HG03097 (cell line): ENCODE results near the gene DST.

Experiments used
- ATAC-seq: cut with Tn5 transposase; IDR thresholded peaks from one replicate; pipeline ENCODE4 v1.9.1; 2021; ENCODE audit not compliant: unreplicated experiment, low FRiP score

Gene DST

DNA sequence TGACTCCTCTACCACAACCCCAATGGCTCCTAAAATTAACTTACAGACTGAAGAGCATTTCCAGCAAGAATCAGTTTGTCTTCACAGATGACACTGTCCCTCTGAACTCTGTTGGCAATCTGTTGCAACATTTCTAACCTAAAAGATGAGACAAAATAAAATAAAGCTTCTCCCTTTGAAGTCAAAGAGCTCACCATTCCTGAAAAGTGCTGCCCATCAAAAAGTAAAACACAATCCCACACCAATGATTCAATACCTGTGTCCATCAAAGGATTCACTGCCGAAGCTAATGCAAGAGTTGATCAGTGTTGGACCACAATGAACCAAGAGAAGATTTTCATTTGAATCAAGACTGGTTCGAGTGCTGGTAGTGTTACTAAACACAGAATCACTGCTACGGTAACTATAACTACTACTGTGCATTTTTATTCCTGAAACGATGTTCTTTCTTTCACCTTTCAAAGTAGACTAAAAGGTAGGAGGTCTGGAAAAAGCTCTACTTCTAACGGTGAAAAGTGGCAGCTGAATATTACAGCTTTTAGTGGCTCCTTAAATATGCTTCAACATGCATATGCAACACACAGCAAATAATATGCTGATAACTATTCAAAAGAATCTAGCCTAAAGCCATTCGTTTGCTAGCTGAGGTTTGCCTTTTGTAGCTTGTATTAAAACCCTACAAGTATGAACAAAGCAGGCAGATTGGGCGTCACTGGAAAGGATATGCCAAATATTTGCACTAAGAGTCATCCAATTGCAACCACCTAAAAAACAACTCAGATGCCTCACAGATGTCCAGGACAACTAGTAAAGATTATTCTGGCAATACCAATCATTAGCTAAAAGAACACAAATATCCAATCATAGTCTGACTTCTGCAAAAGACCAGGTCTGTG lies at the start of gene DST:
Gene DST, minus strand, starts transcription at position 524 of the 896 bp plus-strand sequence.
- no peak for ATAC-seq

DNA sequence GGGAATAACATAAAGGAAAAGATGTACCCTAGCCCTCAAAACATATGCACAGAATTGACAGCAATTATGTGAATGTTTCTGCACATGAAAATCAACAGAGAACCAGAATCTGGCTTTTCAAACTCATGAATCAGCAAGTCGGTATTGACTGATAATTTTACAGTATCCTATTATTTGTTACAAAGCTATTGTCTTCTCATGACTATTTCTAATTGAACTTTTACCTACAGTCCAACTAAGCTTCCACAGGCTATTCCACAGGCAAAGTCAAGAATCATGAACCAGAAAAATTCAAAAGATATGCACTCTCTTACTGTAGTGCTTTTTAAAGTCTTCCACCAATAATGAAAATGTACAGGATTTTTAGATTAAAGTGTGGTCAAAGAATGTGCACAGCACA lies 49.1 kb upstream of the DST start:
- no peak for ATAC-seq

GRCh38 chr6:56691286-56691595 lies 48.6 kb upstream of the DST start:
- ATAC-seq = no peak

DNA sequence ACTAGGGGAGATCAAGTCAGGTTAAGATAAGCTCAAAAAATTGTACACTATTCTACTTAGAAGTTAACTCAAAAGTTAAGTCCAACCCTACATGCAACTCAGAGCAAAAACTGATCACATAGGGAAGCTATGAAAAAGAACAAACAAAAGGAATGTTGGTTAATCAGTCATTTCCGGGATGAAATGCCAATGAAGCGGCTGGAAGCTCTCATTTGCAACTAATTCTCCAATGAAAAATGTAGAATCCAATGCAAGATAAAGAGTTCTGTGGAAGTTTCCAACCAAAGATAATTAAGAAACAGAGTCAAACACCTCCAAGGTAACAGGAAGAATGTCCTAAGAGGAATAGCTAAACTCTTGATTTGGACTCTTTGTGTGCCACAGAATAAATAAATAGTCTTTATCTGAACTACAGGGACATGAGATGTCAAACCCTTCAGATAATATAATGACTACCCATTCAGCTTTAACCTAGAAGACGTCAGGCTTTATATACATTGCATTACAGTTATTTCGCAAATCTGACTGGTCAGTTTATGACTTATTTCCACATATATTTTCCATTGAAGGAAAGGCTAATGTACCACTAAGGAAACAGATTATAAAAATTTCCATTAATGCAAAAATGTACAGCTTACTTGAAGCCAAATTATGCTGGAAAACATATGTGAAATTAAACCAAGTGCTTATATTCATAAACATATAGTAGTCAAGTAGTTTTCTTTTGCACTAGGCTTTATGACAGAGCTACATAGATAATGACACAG lies 48.0 kb upstream of the DST start:
- ATAC-seq = no peak

- ATAC-seq = no peak
These were observed 47.0 kb upstream of the DST start for GRCh38 chr6:56689663-56690062.

DNA sequence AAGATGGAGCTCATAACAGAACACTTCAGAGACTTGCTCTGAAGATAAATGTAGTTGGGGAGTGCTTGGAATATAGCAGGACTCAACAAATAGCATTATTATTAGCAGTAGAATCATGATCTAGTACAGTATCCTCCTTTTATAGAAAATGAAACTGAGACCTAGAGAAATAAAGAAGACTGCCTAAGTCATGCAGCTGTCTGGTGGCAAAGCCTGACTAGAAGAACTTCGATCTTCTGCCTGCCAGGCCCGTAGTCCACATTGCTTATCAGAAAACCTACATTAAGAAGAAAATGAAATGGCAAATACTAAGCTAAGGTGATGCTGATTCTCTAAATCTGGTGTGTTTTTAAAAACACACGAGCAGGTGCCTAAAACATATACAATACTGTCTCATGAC lies 46.4 kb upstream of the DST start:
- ATAC-seq = peak; percentile 71

DNA sequence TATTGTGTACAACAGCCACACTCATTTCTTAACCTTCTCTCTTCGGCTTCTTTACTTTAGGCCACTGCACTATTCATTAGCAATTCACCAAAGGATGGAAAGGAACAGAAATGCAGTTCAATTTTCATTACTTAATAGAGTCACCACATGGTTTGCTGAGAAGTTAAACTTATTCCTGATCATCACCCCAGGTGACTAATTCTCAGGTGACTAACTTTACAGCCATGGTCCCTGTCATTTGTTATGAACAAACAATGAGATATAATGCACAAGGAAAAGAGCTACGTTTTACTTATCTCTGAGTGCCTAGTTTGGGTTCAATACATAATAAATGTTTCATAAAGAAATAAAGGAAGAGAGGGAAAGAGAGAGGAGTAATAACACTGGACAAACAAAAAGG lies 45.8 kb upstream of the DST start:
- no peak for ATAC-seq

- ATAC-seq = no peak
These were observed 44.9 kb upstream of the DST start for GRCh38 chr6:56687551-56687950.

DNA sequence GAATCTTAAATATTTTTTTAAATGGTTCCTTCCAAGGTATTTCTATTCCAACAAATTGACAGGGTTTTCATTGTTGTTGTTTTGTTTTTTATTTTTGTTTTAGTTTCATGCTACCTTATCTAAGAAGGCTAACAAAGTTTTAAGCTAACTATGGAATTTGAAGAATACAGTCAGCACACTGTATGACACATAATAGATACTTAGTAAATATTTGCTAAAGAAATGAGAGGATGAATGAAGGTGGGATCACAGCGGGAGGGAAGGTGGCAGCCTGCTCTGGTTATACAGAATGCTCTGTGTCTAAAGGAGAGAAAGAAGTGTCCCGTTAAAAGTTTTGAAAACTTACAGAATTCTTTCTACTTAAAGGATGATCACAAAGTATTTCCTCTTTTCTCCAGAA lies 43.7 kb upstream of the DST start:
- no peak for ATAC-seq

DNA sequence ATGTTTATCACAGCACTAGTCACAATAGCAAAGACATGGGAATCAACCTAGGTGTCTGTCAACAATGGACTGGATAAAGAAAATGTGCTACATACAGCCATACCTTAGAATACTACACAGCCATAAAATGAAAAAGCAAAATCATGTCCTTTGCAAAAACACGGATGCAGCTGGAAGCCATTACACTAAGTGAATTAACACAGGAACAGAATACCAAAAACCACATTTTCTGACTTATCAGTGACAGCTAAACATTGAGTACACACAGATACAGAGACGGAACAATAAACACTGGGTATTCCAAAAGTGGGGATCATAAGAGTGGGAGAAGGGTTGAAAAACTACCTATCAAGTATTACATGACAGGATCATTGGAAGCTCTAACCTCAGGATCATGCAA lies 43.3 kb upstream of the DST start:
- no peak for ATAC-seq

- ATAC-seq = no peak
These were observed 42.5 kb upstream of the DST start for GRCh38 chr6:56685102-56685733.

DNA sequence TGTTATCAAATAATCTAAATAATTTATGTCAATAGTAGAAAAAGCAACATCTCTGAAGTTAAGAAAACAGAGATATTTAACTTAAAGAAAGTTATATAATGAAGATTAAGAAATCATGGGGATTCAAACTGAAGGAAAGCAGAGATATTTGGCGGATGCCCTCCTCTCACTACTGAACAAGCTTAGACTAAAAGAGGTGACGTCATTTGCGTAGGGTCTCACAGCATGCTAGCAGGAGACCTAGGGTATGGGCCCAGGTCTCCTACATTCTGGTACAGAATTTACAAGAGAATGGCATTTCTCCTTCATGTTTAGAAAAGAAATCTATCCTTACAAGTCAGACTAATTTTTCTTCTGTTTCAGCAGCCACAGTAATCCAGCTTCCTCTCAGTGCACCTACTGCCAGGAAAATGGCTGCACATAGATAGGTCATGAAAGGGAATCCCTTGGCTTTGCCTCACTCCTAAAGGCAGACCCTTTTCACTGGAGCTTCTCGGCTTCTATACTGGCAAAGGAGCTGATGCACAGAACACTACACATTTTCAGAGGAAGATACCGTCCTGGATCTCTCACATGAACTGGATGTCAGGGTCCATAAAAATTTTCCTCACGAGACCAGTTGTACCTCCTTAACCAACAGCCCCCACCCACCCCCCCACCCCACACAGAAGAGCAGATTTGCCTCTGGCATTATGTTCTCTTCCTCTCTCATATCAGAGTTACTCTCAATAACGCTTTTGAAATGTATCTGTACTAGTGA lies 41.8 kb upstream of the DST start:
- ATAC-seq = no peak

DNA sequence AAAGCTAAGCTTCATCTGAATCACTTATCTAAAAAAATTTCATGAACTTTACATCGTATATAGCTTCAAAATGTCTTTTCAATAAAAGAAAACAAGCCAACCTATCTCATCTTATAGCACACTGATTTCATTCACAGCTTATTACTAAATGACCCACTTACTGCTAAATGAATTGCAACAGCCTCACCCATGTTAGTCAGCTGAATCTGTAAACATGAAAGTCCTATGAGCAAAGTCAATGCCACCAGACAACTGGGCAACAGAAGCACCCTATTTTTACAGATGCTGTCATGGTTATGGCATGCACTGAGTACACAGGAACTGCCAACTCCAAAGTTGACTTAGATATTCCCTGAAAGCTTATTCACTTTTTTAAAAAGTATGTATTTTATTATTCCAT lies 41.2 kb upstream of the DST start:
- ATAC-seq = no peak

DNA sequence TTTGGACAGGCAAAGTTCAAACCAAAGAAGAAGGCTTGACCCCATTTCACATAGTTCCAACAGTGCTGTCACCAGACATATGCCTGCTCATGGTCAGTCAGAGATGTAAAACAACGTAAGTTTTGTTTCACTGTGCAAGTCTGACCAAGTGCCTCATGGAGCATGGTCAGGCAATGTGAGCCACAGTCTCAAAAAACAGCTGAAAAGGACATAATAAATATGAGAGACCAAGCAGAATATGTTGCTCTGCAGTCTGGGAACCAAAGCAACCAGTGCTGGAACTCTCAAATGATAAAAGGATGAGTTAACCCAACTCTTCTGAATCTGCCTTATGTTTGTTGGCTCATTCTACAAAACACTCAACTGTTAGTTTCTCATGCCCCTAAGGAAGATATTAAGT lies 39.9 kb upstream of the DST start:
- no peak for ATAC-seq

GRCh38 chr6:56677559-56677958 lies 34.9 kb upstream of the DST start:
- ATAC-seq = no peak

DNA sequence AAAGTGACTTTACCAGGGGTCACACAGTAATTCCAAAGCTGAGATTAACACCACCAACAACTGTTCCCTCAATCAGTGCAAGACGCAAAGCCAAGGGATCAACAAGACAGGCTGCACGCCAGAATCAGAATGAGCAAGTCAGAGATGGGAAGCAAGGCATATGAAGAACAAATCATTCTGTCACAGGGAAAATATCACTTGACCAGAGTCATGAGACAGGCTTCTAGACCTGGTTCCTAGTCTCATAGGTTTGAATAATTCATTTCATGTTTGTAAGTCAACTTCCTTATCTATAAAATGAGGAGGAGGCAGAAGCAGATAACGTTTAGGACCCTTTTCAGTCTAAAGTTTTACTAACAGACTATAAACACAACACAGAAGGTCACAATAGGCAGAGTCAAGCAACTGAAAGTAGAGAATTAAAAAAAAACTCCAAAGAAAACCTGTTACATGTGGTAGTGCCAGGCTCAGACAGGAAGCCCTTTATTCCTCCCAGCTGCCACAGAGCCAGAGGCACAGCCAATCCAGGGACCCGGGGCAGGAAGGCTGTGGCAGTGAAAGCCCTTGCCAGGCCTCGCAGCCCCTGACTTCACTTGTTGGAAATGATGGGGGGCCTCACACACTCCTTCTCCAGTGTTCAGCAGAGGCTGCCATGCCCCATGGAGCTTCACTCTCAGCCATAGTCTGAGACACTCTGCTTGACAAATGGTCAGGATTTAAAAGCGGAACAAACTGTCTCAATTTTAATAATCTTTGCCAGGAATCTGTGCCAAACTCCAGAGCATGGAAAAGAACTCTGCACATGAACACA lies 29.2 kb upstream of the DST start:
- ATAC-seq = no peak

- ATAC-seq = no peak
These were observed 28.5 kb upstream of the DST start for GRCh38 chr6:56671160-56671559.

GRCh38 chr6:56669041-56669440 lies 26.4 kb upstream of the DST start:
- no peak for ATAC-seq

DNA sequence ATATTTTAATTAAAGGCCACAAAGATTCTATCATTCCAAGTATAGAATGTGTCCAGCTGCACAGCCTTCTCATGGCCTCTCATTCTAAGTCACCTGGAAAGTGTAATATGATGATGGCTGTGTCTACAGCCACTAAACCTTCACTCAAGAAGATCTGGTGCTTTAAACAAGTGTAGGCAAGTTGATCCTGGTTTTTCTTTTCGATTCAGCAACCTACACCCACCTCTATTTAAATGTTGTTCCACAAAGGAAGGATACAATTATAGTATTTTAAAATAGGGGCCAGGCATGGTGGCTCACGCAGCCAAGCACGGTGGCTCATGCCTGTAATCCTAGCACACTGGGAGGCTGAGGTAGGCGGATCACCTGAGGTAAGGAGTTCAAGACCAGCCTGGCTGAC lies 25.5 kb upstream of the DST start:
- no peak for ATAC-seq

DNA sequence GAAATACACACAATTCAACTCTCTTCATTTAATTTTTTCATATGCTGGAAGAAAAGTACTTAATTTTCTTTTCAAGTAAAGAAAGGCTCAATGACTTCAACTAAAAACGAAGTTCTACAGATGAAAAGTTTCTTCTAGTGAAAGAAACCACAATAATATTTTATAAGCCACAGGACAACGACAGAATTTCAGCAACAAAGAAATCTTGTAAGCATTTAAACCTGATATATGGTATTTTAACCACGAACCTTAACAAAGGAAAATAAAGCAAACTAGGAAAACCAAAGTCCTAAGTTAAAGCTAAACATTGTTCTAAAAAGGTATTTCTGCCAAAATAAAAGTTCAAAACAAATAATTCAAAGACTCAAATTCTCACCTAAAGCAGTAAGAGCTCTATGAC lies 24.6 kb upstream of the DST start:
- ATAC-seq = no peak
